ENCODE results near the gene DNAJC4.

The DNAJC4 gene

GRCh38 chr11:64229744-64230170 lies 591 bp upstream of the DNAJC4 start:
- DNase-seq (ENCODE audit: low read depth) = no peak

- DNase-seq (ENCODE audit: low read depth) = no peak
Observed at GRCh38 chr11:64230985-64231365, 627 bp downstream of the DNAJC4 start.

- DNase-seq (ENCODE audit: low read depth) = no peak
Observed at GRCh38 chr11:64231546-64231945, 1.2 kb downstream of the DNAJC4 start.

GRCh38 chr11:64232182-64232966 lies 2.0 kb downstream of the DNAJC4 start:
- no peak for DNase-seq (ENCODE audit: low read depth)

GRCh38 chr11:64232967-64233315 lies 2.6 kb downstream of the DNAJC4 start:
- DNase-seq (ENCODE audit: low read depth) = no peak

GRCh38 chr11:64233913-64234586 lies 3.7 kb downstream of the DNAJC4 start, which contains the start of gene VEGFB:
Gene VEGFB (plus strand): TSS chr11:64234584. CDS start chr11:64234834, 250 bp downstream.
- DNase-seq (ENCODE audit: low read depth) = peak; percentile 70

GRCh38 chr11:64234647-64235379 lies 4.5 kb downstream of the DNAJC4 start:
- no peak for DNase-seq (ENCODE audit: low read depth)

- DNase-seq (ENCODE audit: low read depth) = no peak
Observed at GRCh38 chr11:64235437-64236161, 5.3 kb downstream of the DNAJC4 start.

GRCh38 chr11:64237484-64237951 lies 7.2 kb downstream of the DNAJC4 start:
- no peak for DNase-seq (ENCODE audit: low read depth)

- DNase-seq (ENCODE audit: low read depth) = no peak
Observed at GRCh38 chr11:64238076-64238475, 7.7 kb downstream of the DNAJC4 start.

- no peak for DNase-seq (ENCODE audit: low read depth)
Observed at GRCh38 chr11:64238999-64239398, 8.7 kb downstream of the DNAJC4 start.

GRCh38 chr11:64239662-64240434 lies 9.5 kb downstream of the DNAJC4 start:
- no peak for DNase-seq (ENCODE audit: low read depth)

- peak; percentile 98 for DNase-seq (ENCODE audit: low read depth)
Observed at GRCh38 chr11:64240435-64241240, 10.3 kb downstream of the DNAJC4 start, which contains the start of gene FKBP2. Gene FKBP2 (plus strand): TSS chr11:64241095. CDS start chr11:64242388, 1,293 bp downstream.

GRCh38 chr11:64241241-64241490 lies 10.8 kb downstream of the DNAJC4 start:
- DNase-seq (ENCODE audit: low read depth) = peak; percentile 100

- DNase-seq (ENCODE audit: low read depth) = no peak
Observed at GRCh38 chr11:64241491-64242374, 11.4 kb downstream of the DNAJC4 start.

GRCh38 chr11:64243236-64243854 lies 13.0 kb downstream of the DNAJC4 start:
- no peak for DNase-seq (ENCODE audit: low read depth)

- no peak for DNase-seq (ENCODE audit: low read depth)
Observed at GRCh38 chr11:64244107-64244506, 13.8 kb downstream of the DNAJC4 start.

- no peak for DNase-seq (ENCODE audit: low read depth)
Observed at GRCh38 chr11:64244966-64245365, 14.6 kb downstream of the DNAJC4 start.

- DNase-seq (ENCODE audit: low read depth) = no peak
Observed at GRCh38 chr11:64245401-64245796, 15.1 kb downstream of the DNAJC4 start.
